ENCODE results near the gene MPDZ. TPM values are rescaled to one million over a fixed set of nuclear protein-coding genes. Genes with fewer than 3 reads are reported as not detected.

MPDZ gene
- total RNA-seq, 1 experiment from 2014 or later, result 16.6 TPM

DNA sequence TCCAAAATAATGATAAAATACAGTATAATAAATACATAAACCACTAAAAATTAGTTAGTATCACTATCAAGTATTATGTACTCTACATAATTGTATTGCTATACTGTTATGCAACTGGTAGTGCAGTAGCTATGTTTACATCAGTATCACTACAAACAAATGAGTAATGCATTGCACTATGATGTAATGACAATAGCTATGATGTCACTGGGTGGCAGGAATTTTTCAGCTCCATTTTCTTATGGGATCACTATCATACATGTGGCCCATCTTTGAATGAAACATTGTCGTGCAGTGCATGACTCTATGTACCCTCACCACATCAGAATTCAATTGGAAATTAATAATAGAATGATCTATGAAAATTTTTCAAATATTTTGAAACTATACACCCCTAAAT is 201.3 kb downstream of the MPDZ start:
- no peaks in the 10 kb centered on the region for H3K27me3 ChIP-seq (ENCODE audit: control insufficient read depth, insufficient read depth, low read length)
- ATAC-seq (no peak), DNase-seq (ENCODE audit: low read depth, low spot score) (no peak)
- H3K9me3 ChIP-seq (ENCODE audit: control insufficient read depth, insufficient read depth, low read depth, low read length), result no peaks in the 10 kb centered on the region
- no TSS peak for BruUV-seq (replicated peaks)
- H3K4me1 ChIP-seq (ENCODE audit: control insufficient read depth, insufficient read depth, low read length), result no peaks in the 10 kb centered on the region
- in situ Hi-C loops (cut with HindIII; ENCODE audit: low pct_unique_long_range_greater_than_20kb, low sequenced_read_pairs), result no loop called here
- ChIA-PET CTCF (no interaction called here), POLR2A (no interaction called here)
- H3K36me3 ChIP-seq (ENCODE audit: control insufficient read depth, insufficient read depth, low read length), result no peaks in the 10 kb centered on the region
- TF ChIP-seq POLR2AphosphoS5 (IDR thresholded peaks at IDR 0.05; ENCODE audit: low read depth, low read length) (no peak), SIN3A (IDR thresholded peaks at IDR 0.05; ENCODE audit: borderline replicate concordance, insufficient read depth, low read depth, low read length) (no peak), TCF7L2 (IDR thresholded peaks at IDR 0.05; ENCODE audit: low read depth, low read length) (no peak)
- TF ChIP-seq, protein P1, sequence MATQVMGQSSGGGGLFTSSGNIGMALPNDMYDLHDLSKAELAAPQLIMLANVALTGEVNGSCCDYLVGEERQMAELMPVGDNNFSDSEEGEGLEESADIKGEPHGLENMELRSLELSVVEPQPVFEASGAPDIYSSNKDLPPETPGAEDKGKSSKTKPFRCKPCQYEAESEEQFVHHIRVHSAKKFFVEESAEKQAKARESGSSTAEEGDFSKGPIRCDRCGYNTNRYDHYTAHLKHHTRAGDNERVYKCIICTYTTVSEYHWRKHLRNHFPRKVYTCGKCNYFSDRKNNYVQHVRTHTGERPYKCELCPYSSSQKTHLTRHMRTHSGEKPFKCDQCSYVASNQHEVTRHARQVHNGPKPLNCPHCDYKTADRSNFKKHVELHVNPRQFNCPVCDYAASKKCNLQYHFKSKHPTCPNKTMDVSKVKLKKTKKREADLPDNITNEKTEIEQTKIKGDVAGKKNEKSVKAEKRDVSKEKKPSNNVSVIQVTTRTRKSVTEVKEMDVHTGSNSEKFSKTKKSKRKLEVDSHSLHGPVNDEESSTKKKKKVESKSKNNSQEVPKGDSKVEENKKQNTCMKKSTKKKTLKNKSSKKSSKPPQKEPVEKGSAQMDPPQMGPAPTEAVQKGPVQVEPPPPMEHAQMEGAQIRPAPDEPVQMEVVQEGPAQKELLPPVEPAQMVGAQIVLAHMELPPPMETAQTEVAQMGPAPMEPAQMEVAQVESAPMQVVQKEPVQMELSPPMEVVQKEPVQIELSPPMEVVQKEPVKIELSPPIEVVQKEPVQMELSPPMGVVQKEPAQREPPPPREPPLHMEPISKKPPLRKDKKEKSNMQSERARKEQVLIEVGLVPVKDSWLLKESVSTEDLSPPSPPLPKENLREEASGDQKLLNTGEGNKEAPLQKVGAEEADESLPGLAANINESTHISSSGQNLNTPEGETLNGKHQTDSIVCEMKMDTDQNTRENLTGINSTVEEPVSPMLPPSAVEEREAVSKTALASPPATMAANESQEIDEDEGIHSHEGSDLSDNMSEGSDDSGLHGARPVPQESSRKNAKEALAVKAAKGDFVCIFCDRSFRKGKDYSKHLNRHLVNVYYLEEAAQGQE (IDR thresholded peaks at IDR 0.05; ENCODE audit: insufficient read depth in 1 of 2, low read depth in 2 of 2, low read length in 1 of 2), result no peak
- TF ChIP-seq, protein P2, sequence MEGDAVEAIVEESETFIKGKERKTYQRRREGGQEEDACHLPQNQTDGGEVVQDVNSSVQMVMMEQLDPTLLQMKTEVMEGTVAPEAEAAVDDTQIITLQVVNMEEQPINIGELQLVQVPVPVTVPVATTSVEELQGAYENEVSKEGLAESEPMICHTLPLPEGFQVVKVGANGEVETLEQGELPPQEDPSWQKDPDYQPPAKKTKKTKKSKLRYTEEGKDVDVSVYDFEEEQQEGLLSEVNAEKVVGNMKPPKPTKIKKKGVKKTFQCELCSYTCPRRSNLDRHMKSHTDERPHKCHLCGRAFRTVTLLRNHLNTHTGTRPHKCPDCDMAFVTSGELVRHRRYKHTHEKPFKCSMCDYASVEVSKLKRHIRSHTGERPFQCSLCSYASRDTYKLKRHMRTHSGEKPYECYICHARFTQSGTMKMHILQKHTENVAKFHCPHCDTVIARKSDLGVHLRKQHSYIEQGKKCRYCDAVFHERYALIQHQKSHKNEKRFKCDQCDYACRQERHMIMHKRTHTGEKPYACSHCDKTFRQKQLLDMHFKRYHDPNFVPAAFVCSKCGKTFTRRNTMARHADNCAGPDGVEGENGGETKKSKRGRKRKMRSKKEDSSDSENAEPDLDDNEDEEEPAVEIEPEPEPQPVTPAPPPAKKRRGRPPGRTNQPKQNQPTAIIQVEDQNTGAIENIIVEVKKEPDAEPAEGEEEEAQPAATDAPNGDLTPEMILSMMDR (IDR thresholded peaks at IDR 0.05), result no peak
- H3K27ac ChIP-seq (ENCODE audit: low read length), result no peak overlapping the region
- no peak overlapping the region for H3K4me3 ChIP-seq (ENCODE audit: low read depth in 2 of 2, low read length in 2 of 2)
- intact Hi-C loops (cut with micrococcal nuclease; ENCODE audit: unreplicated experiment), result no loop called here

DNA sequence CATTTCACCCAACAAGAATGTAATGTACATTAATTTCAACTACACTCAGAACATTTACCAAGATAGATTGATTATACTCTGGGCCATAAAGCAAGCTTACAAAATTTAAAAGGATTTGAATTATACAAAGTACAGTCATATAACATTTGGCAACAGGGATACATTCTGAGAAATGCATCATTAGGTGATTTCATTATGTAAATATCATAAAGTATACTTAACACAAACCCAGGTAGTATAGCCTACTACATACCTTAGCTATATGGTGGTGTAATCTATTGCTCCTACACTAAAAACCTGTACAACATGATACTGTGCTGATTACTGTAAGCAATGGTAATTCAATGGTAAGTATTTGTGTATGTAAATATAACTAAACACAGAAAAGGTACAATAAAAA is 202.9 kb downstream of the MPDZ start:
- ATAC-seq (no peak), DNase-seq (ENCODE audit: low read depth, low spot score) (no peak)
- Histone ChIP-seq H3K27me3 (ENCODE audit: control insufficient read depth, insufficient read depth, low read length) (no peaks in the 10 kb centered on the region), H3K9me3 (ENCODE audit: control insufficient read depth, insufficient read depth, low read depth, low read length) (no peaks in the 10 kb centered on the region), H3K36me3 (ENCODE audit: control insufficient read depth, insufficient read depth, low read length) (no peaks in the 10 kb centered on the region), H3K4me3 (ENCODE audit: low read depth in 2 of 2, low read length in 2 of 2) (no peak overlapping the region), H3K27ac (ENCODE audit: low read length) (no peak overlapping the region), H3K4me1 (ENCODE audit: control insufficient read depth, insufficient read depth, low read length) (no peaks in the 10 kb centered on the region)
- ChIA-PET POLR2A (no interaction called here), CTCF (no interaction called here)
- TF ChIP-seq, protein P1 (IDR thresholded peaks at IDR 0.05; ENCODE audit: insufficient read depth in 1 of 2, low read depth in 2 of 2, low read length in 1 of 2), result no peak
- TF ChIP-seq POLR2AphosphoS5 (IDR thresholded peaks at IDR 0.05; ENCODE audit: low read depth, low read length) (no peak), TCF7L2 (IDR thresholded peaks at IDR 0.05; ENCODE audit: low read depth, low read length) (no peak), SIN3A (IDR thresholded peaks at IDR 0.05; ENCODE audit: borderline replicate concordance, insufficient read depth, low read depth, low read length) (no peak)
- TF ChIP-seq, protein P2 (IDR thresholded peaks at IDR 0.05), result no peak
- intact Hi-C loops (cut with micrococcal nuclease; ENCODE audit: unreplicated experiment) (no loop called here), in situ Hi-C loops (cut with HindIII; ENCODE audit: low pct_unique_long_range_greater_than_20kb, low sequenced_read_pairs) (no loop called here)
- BruUV-seq (replicated peaks), result no TSS peak
